HG02840 (cell line): Measurements from ENCODE around the gene CDH24.

Experiments
- ATAC-seq: cut with Tn5 transposase; IDR thresholded peaks from one replicate; pipeline ENCODE4 v1.9.1; 2021; ENCODE audit warnings: mild to moderate bottlenecking, moderate library complexity, moderate number of reproducible peaks; ENCODE audit not compliant: unreplicated experiment, low FRiP score

Gene CDH24

GRCh38 chr14:23000860-23001259 is 56.5 kb downstream of the CDH24 start:
- ATAC-seq: no peak

GRCh38 chr14:22998329-22999012 is 58.8 kb downstream of the CDH24 start:
- ATAC-seq: no peak

DNA sequence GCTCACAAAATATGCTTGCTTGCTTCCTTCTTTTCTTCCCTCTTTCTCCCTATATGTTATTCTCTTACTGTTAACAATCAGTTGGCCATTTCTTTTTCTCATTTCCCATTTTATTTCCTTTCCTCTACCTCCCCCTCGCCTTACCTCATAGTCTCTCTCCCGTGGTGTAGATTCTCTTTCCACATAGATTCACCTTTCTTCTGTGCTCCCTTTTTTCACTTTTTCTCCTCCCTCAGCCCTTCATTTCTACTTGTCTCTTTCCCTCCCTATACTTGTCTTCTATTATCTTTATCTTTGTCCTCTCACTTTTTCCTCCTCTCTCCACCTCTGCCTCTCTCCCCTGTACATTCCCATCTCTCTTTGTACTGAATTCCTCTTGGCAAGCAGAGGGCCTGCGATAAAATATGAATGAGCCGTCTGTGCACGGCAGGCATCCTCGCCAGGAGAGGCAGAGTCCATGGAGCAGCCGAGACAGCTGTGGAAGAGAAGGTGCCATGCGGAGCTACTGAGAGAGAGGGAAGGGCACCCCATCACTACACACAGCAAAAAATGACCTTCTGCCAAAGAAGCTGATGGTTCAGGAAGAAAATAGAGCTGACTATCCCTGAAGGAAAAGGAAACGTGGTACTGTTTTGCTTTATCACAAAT is 59.5 kb downstream of the CDH24 start:
- no peak for ATAC-seq
